Lower leg skin (tissue), 3 donors: ENCODE data around the gene CLTRN.

Experiments used
- POLR2A ChIP-seq, 2 donors: fragments of 450-650 bp; IDR thresholded peaks; one replicate each; pipeline ENCODE4 v1.6.1; 2016 to 2017; ENCODE audit warnings: antibody characterized with exemption in 2 of 2, mild to moderate bottlenecking in 1 of 2, moderate library complexity in 1 of 2
- TF ChIP-seq, protein P1 (sequence below), 3 donors: fragments of 450-650 bp; IDR thresholded peaks; one replicate each; pipeline ENCODE4 v1.5.1; 2016; ENCODE audit warnings: antibody characterized with exemption in 3 of 3, mild to moderate bottlenecking in 3 of 3, moderate library complexity in 2 of 3

DNA sequence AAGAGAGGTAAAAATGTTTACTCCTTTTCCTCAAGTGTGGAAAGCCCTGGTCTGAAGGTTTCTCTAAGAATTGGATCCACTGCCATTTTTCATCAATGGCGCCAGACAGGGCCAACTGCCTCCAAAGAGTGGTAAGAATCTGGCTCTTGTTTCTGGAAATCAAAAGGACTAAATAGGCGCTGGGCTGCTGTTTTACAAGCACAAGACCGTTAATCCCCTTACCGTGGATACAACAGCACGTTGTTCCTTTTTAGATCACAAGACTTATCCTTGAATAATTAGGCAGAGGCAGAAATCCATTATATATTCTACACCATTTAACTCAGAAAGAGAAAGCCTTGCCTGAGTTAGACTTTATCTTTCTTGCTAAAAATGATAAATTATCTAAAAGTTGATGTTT, 10.6 kb downstream of the CLTRN start:
- TF ChIP-seq, protein P1, sequence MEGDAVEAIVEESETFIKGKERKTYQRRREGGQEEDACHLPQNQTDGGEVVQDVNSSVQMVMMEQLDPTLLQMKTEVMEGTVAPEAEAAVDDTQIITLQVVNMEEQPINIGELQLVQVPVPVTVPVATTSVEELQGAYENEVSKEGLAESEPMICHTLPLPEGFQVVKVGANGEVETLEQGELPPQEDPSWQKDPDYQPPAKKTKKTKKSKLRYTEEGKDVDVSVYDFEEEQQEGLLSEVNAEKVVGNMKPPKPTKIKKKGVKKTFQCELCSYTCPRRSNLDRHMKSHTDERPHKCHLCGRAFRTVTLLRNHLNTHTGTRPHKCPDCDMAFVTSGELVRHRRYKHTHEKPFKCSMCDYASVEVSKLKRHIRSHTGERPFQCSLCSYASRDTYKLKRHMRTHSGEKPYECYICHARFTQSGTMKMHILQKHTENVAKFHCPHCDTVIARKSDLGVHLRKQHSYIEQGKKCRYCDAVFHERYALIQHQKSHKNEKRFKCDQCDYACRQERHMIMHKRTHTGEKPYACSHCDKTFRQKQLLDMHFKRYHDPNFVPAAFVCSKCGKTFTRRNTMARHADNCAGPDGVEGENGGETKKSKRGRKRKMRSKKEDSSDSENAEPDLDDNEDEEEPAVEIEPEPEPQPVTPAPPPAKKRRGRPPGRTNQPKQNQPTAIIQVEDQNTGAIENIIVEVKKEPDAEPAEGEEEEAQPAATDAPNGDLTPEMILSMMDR (IDR thresholded peaks at IDR 0.05): no peak
- no peak for TF ChIP-seq POLR2A (IDR thresholded peaks at IDR 0.05)
